GM12878 (cell line): Measurements from ENCODE around the gene MYOM1. TPM values are rescaled to one million over a fixed set of nuclear protein-coding genes. Genes with fewer than 3 reads are reported as not detected.

Source experiments
- ATAC-seq: fragments of 200-7000 bp; cut with Tn5 transposase; 3 replicates; pipeline ENCODE4 v1.9.1; 2020; ENCODE audit warnings: mild to moderate bottlenecking, moderate library complexity
- BruUV-seq: library from RNA; stranded (reverse); fragments of 400-500 nt; replicated peaks from 2 replicates; lab custom pipeline; 2021; lab: Mats Ljungman, UMichigan
- CTCF ChIA-PET: fragments of 300-600 bp; sonication (Branson Sonifier 250); formaldehyde crosslinking; extraction: SDS; loops from one replicate; lab custom pipeline; 2021; ENCODE audit warnings: inconsistent platforms; lab: Yijun Ruan, JAX
- POLR2A ChIA-PET: fragments of 350-600 bp; formaldehyde crosslinking; extraction: SDS; loops from one replicate; lab custom pipeline; 2021; ENCODE audit warnings: inconsistent platforms; lab: Charles Lee
- RAD21 ChIA-PET: fragments of 300-600 bp; sonication (Branson Sonifier 250); formaldehyde crosslinking; loops from one replicate; lab custom pipeline; 2023; ENCODE audit warnings: antibody characterized with exemption; ENCODE audit not compliant: unreplicated experiment; lab: Charles Lee
- SMC1A ChIA-PET: fragments of 300-600 bp; sonication (Branson Sonifier 250); formaldehyde crosslinking; loops from one replicate; lab custom pipeline; 2023; ENCODE audit not compliant: unreplicated experiment, uncharacterized antibody; lab: Charles Lee
- DNase-seq: peaks from one replicate; pipeline ENCODE4 v3.0.0-alpha.2; 2011; ENCODE audit warnings: low read depth, low spot score
- FAIRE-seq: peaks from 3 replicates; lab custom pipeline; 2011; peaks lifted over from hg19 to GRCh38; lab: Jason Lieb, UNC
- H2AFZ ChIP-seq: 2 replicates; pipeline ENCODE4 v1.6.0; 2011; ENCODE audit warnings: low read depth, low read length, control low read depth; ENCODE audit not compliant: control insufficient read depth
- H3K27ac ChIP-seq: 2 replicates; pipeline ENCODE4 v1.5.1; 2011; ENCODE audit warnings: control low read depth; ENCODE audit not compliant: control insufficient read depth, insufficient read depth
- H3K27me3 ChIP-seq, 2 experiments: replicated peaks in 1 of 2; 2 replicates each; pipeline versions ENCODE4 v1.6.0 to v1.6.1; 2011; ENCODE audit warnings: low read length in 1 of 2; ENCODE audit not compliant: control insufficient read depth in 2 of 2, insufficient read depth in 2 of 2
- H3K36me3 ChIP-seq, 2 experiments: 2 replicates each; pipeline ENCODE4 v1.5.1; 2011; ENCODE audit warnings: low read length in 1 of 2; ENCODE audit not compliant: control insufficient read depth in 2 of 2, insufficient read depth in 2 of 2
- H3K4me1 ChIP-seq: 2 replicates; pipeline ENCODE4 v1.6.1; 2011; ENCODE audit warnings: mild to moderate bottlenecking, low read length, moderate library complexity, mixed read lengths; ENCODE audit not compliant: control insufficient read depth, insufficient read depth
- H3K4me2 ChIP-seq: 2 replicates; pipeline ENCODE4 v1.6.0; 2011; ENCODE audit warnings: control low read depth; ENCODE audit not compliant: control insufficient read depth, insufficient read depth
- H3K4me3 ChIP-seq: fragments of 200-600 bp; sonication (generic); 2 replicates; pipeline ENCODE4 v1.5.1; 2016
- H3K79me2 ChIP-seq: 2 replicates; pipeline ENCODE4 v1.6.0; 2011; ENCODE audit warnings: low read length; ENCODE audit not compliant: control insufficient read depth, insufficient read depth
- H3K9ac ChIP-seq: 2 replicates; pipeline ENCODE4 v1.8.0; 2011; ENCODE audit warnings: low read length, control low read depth, mixed read lengths; ENCODE audit not compliant: control insufficient read depth, insufficient read depth
- H3K9me3 ChIP-seq: replicated peaks from 3 replicates; pipeline ENCODE4 v1.5.1; 2011; ENCODE audit warnings: mild to moderate bottlenecking, low read length; ENCODE audit not compliant: control insufficient read depth, insufficient read depth
- H4K20me1 ChIP-seq: 2 replicates; pipeline ENCODE4 v1.6.0; 2011; ENCODE audit not compliant: control insufficient read depth, insufficient read depth
- BMI1 ChIP-seq: fragments of 450-650 bp; IDR thresholded peaks from 2 replicates; pipeline ENCODE4 v1.6.1; 2016; ENCODE audit warnings: mild to moderate bottlenecking, moderate library complexity, borderline replicate concordance
- CBFB ChIP-seq: IDR thresholded peaks from 2 replicates; pipeline ENCODE4 v1.6.1; 2016; ENCODE audit warnings: antibody characterized with exemption, low read depth
- CHD2 ChIP-seq: IDR thresholded peaks from 2 replicates; pipeline ENCODE4 v1.6.1; 2011; ENCODE audit warnings: low read depth, low read length, improper control_type of control experiment, borderline replicate concordance
- ETV6 ChIP-seq, 2 experiments: fragments of 450-650 bp in 1 of 2; IDR thresholded peaks in 1 of 2; conservative IDR thresholded peaks in 1 of 2; 2 replicates each; pipeline ENCODE4 v1.6.1; 2014; ENCODE audit warnings: antibody characterized with exemption in 1 of 2, borderline replicate concordance in 1 of 2, low read depth in 1 of 2, mild to moderate bottlenecking in 1 of 2, moderate library complexity in 1 of 2
- IKZF2 ChIP-seq, 2 experiments: fragments of 450-650 bp; IDR thresholded peaks; 2 replicates each; pipeline ENCODE4 v1.6.1; 2017; ENCODE audit warnings: mild to moderate bottlenecking in 2 of 2, moderate library complexity in 2 of 2
- MEF2A ChIP-seq: IDR thresholded peaks from 2 replicates; pipeline ENCODE4 v1.6.1; 2011; ENCODE audit warnings: low read depth, mild to moderate bottlenecking, low read length, moderate library complexity; ENCODE audit not compliant: insufficient read depth
- NBN ChIP-seq: fragments of 450-650 bp; IDR thresholded peaks from 2 replicates; pipeline ENCODE4 v1.6.1; 2016
- NFYA ChIP-seq: IDR thresholded peaks from 2 replicates; pipeline ENCODE4 v1.6.1; 2011; ENCODE audit warnings: low read depth, mild to moderate bottlenecking, low read length, improper control_type of control experiment, borderline replicate concordance
- NKRF ChIP-seq: fragments of 450-650 bp; conservative IDR thresholded peaks from 2 replicates; pipeline ENCODE4 v1.6.1; 2017; ENCODE audit warnings: mild to moderate bottlenecking, moderate library complexity
- NRF1 ChIP-seq: conservative IDR thresholded peaks from 2 replicates; pipeline ENCODE4 v1.6.1; 2011; ENCODE audit warnings: mild to moderate bottlenecking, low read depth, low read length, improper control_type of control experiment
- PKNOX1 ChIP-seq: fragments of 450-650 bp; IDR thresholded peaks from 2 replicates; pipeline ENCODE4 v1.6.1; 2016; ENCODE audit warnings: mild to moderate bottlenecking
- SP1 ChIP-seq: IDR thresholded peaks from one replicate; pipeline ENCODE4 v1.6.1; 2011; ENCODE audit warnings: low read depth, low read length
- STAT1 ChIP-seq: fragments of 450-650 bp; conservative IDR thresholded peaks from 2 replicates; pipeline ENCODE4 v1.6.1; 2014; ENCODE audit warnings: antibody characterized with exemption, mild to moderate bottlenecking
- TCF12 ChIP-seq: IDR thresholded peaks from 2 replicates; pipeline ENCODE4 v1.6.1; 2011; ENCODE audit warnings: low read depth, mild to moderate bottlenecking, low read length
- TCF7 ChIP-seq: IDR thresholded peaks from 2 replicates; pipeline ENCODE4 v1.6.1; 2014; ENCODE audit warnings: antibody characterized with exemption, borderline replicate concordance
- ZNF207 ChIP-seq: fragments of 450-650 bp; IDR thresholded peaks from 2 replicates; pipeline ENCODE4 v1.6.1; 2014; ENCODE audit warnings: antibody characterized with exemption, mild to moderate bottlenecking, borderline replicate concordance
- ZNF24 ChIP-seq: fragments of 450-650 bp; IDR thresholded peaks from 2 replicates; pipeline ENCODE4 v1.6.1; 2017; ENCODE audit warnings: antibody characterized with exemption, mild to moderate bottlenecking
- ZNF274 ChIP-seq: IDR thresholded peaks from one replicate; pipeline ENCODE4 v1.8.0; 2011; ENCODE audit not compliant: insufficient read length, insufficient read depth
- WGBS: methylation state at CpG from one replicate; pipeline ENCODE4 v1.1.6; 2016; ENCODE audit warnings: low lambda C conversion rate; ENCODE audit not compliant: insufficient replicate concordance, insufficient coverage; ENCODE audit errors: missing lambda C conversion rate; 5-methylcytosine and 5-hydroxymethylcytosine counted together
- in situ Hi-C: fragments of 300-500 bp; cut with MboI; formaldehyde crosslinking; loops from 9 replicates; pipeline ENCODE4 v1.14.3; 2018; ENCODE audit warnings: mixed read lengths
- intact Hi-C: fragments of 100-400 bp; cut with micrococcal nuclease; formaldehyde crosslinking; loops from one replicate; pipeline ENCODE4 v1.14.2; 2022; ENCODE audit not compliant: unreplicated experiment
- polyA plus RNA-seq, 11 experiments: library from polyadenylated mRNA; depleted of rRNA in 4 of 11; unstranded in 6 of 11; stranded (reverse) in 5 of 11; fragments of >200 nt; fragmentation: Nextera tagmentation in 4 of 11; fragmentation: Illumina TruSeq in 1 of 11; extraction: Ambion mirVana in 4 of 11; extraction: Trizol in 1 of 11; gene quantifications; 1 replicate in 1 of 11; 2 replicates in 10 of 11; pipeline versions ENCODE4 v1.2.1 to v1.2.3, GENCODE V29; 2011 to 2016; ENCODE audit warnings: inconsistent platforms in 2 of 11, missing spikeins in 2 of 11, low read depth in 1 of 11
- total RNA-seq, 4 experiments: library from RNA; depleted of rRNA in 3 of 4; stranded (reverse); fragments of >200 nt in 3 of 4; fragmentation: Illumina TruSeq in 1 of 4; extraction: Trizol in 1 of 4; gene quantifications; 2 replicates each; pipeline versions ENCODE4 v1.2.1 to v1.2.3, GENCODE V29; 2013 to 2021

MYOM1 gene
- total and polyA plus RNA-seq, 10 of the 15 experiments (the other 5 are each of a cell fraction or from before 2014, with no cell fraction given): 0.06 to 1.0 (median 0.57) TPM

- Histone ChIP-seq H3K4me1 (no peaks in the 10 kb centered on the region), H3K4me3 (no peak overlapping the region), H3K27me3 (no peaks in the 10 kb centered on the region), H2AFZ (no peak overlapping the region), H3K9ac (no peak overlapping the region), H3K36me3 (no peaks in the 10 kb centered on the region; a peak in 1 of 4 replicates), H3K4me2 (no peak overlapping the region), H3K27ac (no peak overlapping the region), H3K79me2 (no peaks in the 10 kb centered on the region), H3K9me3 (peaks cover 5% of the 10 kb centered on the region; the same call in 2 of the 3 replicates), H4K20me1 (no peaks in the 10 kb centered on the region)
- TF ChIP-seq ZNF207: no peak
- no peak for TF ChIP-seq NKRF
- TF ChIP-seq TCF12: no peak
- TF ChIP-seq BMI1: no peak
- no peak for TF ChIP-seq ZNF24
- no peak for TF ChIP-seq CBFB
- no peak for TF ChIP-seq NFYA
- TF ChIP-seq NRF1: no peak
- TF ChIP-seq IKZF2 (IDR thresholded peaks at IDR 0.05): no peak
- no peak for TF ChIP-seq ETV6 (conservative IDR thresholded peaks at IDR 0.05 in 1 of 2, IDR thresholded peaks at IDR 0.05 in 1 of 2; ENCODE audit: borderline replicate concordance in 1 of 2, low read depth in 1 of 2)
- no peak for TF ChIP-seq TCF7
- TF ChIP-seq CHD2: no peak
- no peak for TF ChIP-seq STAT1
- TF ChIP-seq NBN: no peak
- no peak for TF ChIP-seq SP1
- TF ChIP-seq ZNF274: no peak
- TF ChIP-seq PKNOX1: no peak
- no peak for TF ChIP-seq MEF2A
- in situ Hi-C loops (no loop called here), intact Hi-C loops (no loop called here)
- CTCF ChIA-PET: no interaction called here
- WGBS: 72% methylated on average over 4 of the region's 4 CpGs
- RAD21 ChIA-PET: no interaction called here
- DNase-seq: no peak
- SMC1A ChIA-PET: no interaction called here
- POLR2A ChIA-PET: no interaction called here
- no peak for FAIRE-seq
- BruUV-seq: no TSS peak
- ATAC-seq: no peak
Observed at GRCh38 chr18:3236470-3236869, 16.7 kb upstream of the MYOM1 start.
